Right cardiac atrium (tissue), 5 donors: ENCODE data around the gene METAP1. TPM values are rescaled to one million over a fixed set of nuclear protein-coding genes. Genes with fewer than 3 reads are reported as not detected.

Source experiments
- ATAC-seq, 2 donors: fragments of 200-7000 bp; cut with Tn5 transposase; one replicate each; pipeline versions ENCODE4 v1.8.0 to v1.9.1; 2020; ENCODE audit warnings: moderate library complexity in 2 of 2, mild to moderate bottlenecking in 1 of 2
- DNase-seq, 3 donors: peaks; one replicate each; pipeline ENCODE4 v3.0.0-alpha.2; 2020
- H3K27ac ChIP-seq: one replicate; pipeline ENCODE4 v1.5.1; 2013; ENCODE audit warnings: mild to moderate bottlenecking, low read length, control low read depth, moderate library complexity
- H3K27me3 ChIP-seq: one replicate; pipeline ENCODE4 v1.6.1; 2013; ENCODE audit not compliant: control insufficient read depth, insufficient read depth
- H3K4me1 ChIP-seq: one replicate; pipeline ENCODE4 v1.6.1; 2013; ENCODE audit warnings: low read length; ENCODE audit not compliant: control insufficient read depth, insufficient read depth
- H3K4me3 ChIP-seq: one replicate; pipeline ENCODE4 v1.5.1; 2013; ENCODE audit warnings: low read length, control low read depth
- H3K9me3 ChIP-seq: one replicate; pipeline ENCODE4 v1.6.1; 2013; ENCODE audit warnings: low read length; ENCODE audit not compliant: control insufficient read depth
- WGBS: extraction: QIAGEN DNeasy Blood & Tissue Kit; methylation state at CpG from one replicate; pipeline ENCODE4 v1.1.7; 2013; 5-methylcytosine and 5-hydroxymethylcytosine counted together
- intact Hi-C, 4 donors: fragments of 100-400 bp; cut with DNase I; formaldehyde crosslinking; loops; one replicate each; pipeline versions ENCODE4 v1.11.0 to v1.14.0; 2022 to 2023
- polyA plus RNA-seq: library from polyadenylated mRNA; stranded (reverse); fragments of 200-250 nt; gene quantifications from one replicate; pipeline ENCODE4 v1.2.3, GENCODE V29; 2013
- total RNA-seq, 4 donors: library from RNA; stranded (reverse); fragmentation: NEBNext Ultra II Directional; extraction: Animal tissue kit (Norgen Biotek cat#: 25700); gene quantifications; one replicate each; pipeline ENCODE4 v1.2.1, GENCODE V29; 2021
- donor health status: healthy with polysubstance abuse.
- donor health status: DM: no; HTN: yes; CAD: no.
- donor health status: DM: no; HTN: no; CAD: no.
- donor health status: DM: no; HTN: yes; CAD: no; lungs with severe emphysema.
- donor health status: DM: yes; HTN: yes; CAD: no.

METAP1 gene
- total and polyA plus RNA-seq, 5 donors: 26.7 to 53.2 (median 39.9) TPM

DNA sequence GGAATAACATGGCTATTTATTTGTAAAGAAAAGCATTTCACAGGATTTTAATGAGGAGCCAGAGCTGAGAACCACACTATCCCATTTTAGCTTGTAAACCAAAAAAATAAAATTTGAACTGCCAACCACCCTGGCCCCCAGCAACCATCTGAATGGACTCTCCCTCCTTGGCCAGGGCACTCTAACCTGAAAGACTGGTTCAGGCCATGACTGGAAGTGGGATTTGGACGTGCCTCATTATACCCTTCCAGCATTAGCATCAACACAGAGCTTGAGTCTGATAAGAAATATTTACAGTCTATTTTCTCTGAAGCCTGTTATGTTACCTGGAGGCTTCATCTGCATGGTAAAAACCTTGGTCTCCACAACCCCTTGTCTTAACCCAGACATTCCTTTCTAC is 30.0 kb downstream of the METAP1 start:
- WGBS: 77% methylated on average over 1 of the region's 1 CpG
- no peaks in the 10 kb centered on the region for H3K9me3 ChIP-seq
- H3K4me3 ChIP-seq: no peak overlapping the region
- ATAC-seq (no peak), DNase-seq (no peak)
- intact Hi-C loops: no loop called here
- no peak overlapping the region for H3K27ac ChIP-seq
- no peaks in the 10 kb centered on the region for H3K27me3 ChIP-seq
- H3K4me1 ChIP-seq: peaks cover 11% of the 10 kb centered on the region

DNA sequence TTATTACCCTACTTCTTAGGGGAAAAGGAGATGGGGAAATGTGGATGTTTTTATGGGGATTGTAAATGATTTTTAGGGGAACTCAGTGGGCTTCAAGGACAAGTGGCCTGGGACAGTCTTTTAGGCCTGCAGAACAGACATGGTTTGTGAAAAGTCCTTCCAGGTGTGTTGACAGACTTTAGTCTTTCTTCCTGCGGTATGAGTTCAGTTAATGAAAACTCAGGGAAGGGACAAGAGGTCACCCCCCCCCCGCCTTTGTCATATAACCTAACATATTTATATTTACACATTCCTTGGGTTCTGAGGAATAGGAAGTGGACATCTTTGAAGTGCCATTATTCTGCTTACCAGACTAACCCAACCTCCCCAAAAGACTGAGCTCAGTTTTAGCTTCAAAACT is 31.8 kb downstream of the METAP1 start:
- Histone ChIP-seq H3K9me3 (no peaks in the 10 kb centered on the region), H3K4me3 (no peak overlapping the region), H3K4me1 (peaks cover 5% of the 10 kb centered on the region), H3K27me3 (no peaks in the 10 kb centered on the region), H3K27ac (no peak overlapping the region)
- intact Hi-C loops: no loop called here
- ATAC-seq (no peak), DNase-seq (no peak)
- WGBS: 93% methylated on average over 2 of the region's 2 CpGs

DNA sequence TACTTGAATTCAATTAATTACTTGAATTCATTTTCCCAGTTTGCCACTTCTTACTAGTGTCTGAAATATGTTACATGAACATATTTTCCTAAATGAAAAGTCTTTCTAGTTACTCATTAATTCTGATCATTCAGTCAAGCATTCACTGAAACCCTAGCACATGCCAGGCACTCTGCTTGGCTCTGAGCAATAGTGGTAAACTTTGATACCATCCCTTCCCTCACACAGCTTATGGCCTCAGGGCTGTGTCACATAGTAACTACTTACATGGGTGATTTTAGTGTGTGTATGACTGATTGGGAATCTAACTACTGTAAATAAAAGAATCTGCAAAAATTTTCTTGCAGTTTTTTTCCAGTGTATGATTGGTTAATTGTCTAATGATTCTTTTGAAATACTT is 32.7 kb downstream of the METAP1 start:
- Histone ChIP-seq H3K4me1 (peaks cover 5% of the 10 kb centered on the region), H3K27ac (no peak overlapping the region), H3K9me3 (no peaks in the 10 kb centered on the region), H3K27me3 (no peaks in the 10 kb centered on the region), H3K4me3 (no peak overlapping the region)
- ATAC-seq: no peak
- DNase-seq: no peak
- intact Hi-C loops: no loop called here

GRCh38 chr4:99029018-99029735 is 33.7 kb downstream of the METAP1 start:
- no peak for DNase-seq
- Histone ChIP-seq H3K9me3 (no peaks in the 10 kb centered on the region), H3K27ac (no peak overlapping the region), H3K27me3 (no peaks in the 10 kb centered on the region), H3K4me3 (no peak overlapping the region), H3K4me1 (peaks cover 5% of the 10 kb centered on the region)
- 90% methylated on average over 1 of the region's 1 CpG for WGBS
- intact Hi-C loops: no loop called here
- no peak for ATAC-seq

- no peaks in the 10 kb centered on the region for H3K27me3 ChIP-seq
- H3K27ac ChIP-seq: no peak overlapping the region
- intact Hi-C loops: no loop called here
- DNase-seq: no peak
- H3K9me3 ChIP-seq: no peaks in the 10 kb centered on the region
- 88% methylated on average over 3 of the region's 3 CpGs for WGBS
- ATAC-seq: no peak
- no peak overlapping the region for H3K4me3 ChIP-seq
- H3K4me1 ChIP-seq: peaks cover 5% of the 10 kb centered on the region
Measured at GRCh38 chr4:99029852-99030251, 34.3 kb downstream of the METAP1 start.

- WGBS: 91% methylated on average over 4 of the region's 4 CpGs
- DNase-seq: no peak
- no peaks in the 10 kb centered on the region for H3K4me1 ChIP-seq
- no peaks in the 10 kb centered on the region for H3K27me3 ChIP-seq
- H3K9me3 ChIP-seq: no peaks in the 10 kb centered on the region
- H3K27ac ChIP-seq: no peak overlapping the region
- no peak for ATAC-seq
- H3K4me3 ChIP-seq: no peak overlapping the region
- intact Hi-C loops: no loop called here
Measured at GRCh38 chr4:99033956-99034355, 38.4 kb downstream of the METAP1 start.

DNA sequence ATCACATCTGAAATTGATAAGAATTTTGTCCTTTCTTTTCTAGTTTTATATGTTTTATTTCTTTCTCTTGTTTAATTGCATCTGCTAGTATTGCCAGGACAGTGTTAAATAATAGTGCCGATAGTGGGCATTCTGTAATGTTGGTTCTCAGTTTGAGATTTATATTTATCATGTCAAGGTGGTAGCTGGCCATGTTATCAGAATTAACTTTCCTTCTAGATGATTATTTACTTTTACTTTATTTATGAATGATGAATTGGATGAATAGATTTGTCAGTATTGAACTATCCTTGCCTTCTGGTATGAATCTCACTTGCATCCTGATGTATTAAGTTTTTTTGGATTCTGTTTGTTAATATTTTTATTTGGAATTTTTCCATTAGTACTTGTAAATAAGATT is 42.7 kb downstream of the METAP1 start:
- H3K4me1 ChIP-seq: no peaks in the 10 kb centered on the region
- no peak overlapping the region for H3K4me3 ChIP-seq
- no peaks in the 10 kb centered on the region for H3K9me3 ChIP-seq
- no peak for DNase-seq
- intact Hi-C loops: no loop called here
- H3K27ac ChIP-seq: no peak overlapping the region
- no peak for ATAC-seq
- no peaks in the 10 kb centered on the region for H3K27me3 ChIP-seq
- WGBS: 97% methylated on average over 1 of the region's 1 CpG

- no peaks in the 10 kb centered on the region for H3K4me1 ChIP-seq
- intact Hi-C loops: no loop called here
- DNase-seq: no peak
- H3K27ac ChIP-seq: no peak overlapping the region
- no peak for ATAC-seq
- H3K27me3 ChIP-seq: no peaks in the 10 kb centered on the region
- H3K4me3 ChIP-seq: no peak overlapping the region
- H3K9me3 ChIP-seq: no peaks in the 10 kb centered on the region
- 39% methylated on average over 2 of the region's 2 CpGs for WGBS
Measured at GRCh38 chr4:99043346-99043745, 47.8 kb downstream of the METAP1 start.

- intact Hi-C loops: no loop called here
- Histone ChIP-seq H3K4me1 (no peaks in the 10 kb centered on the region), H3K4me3 (no peak overlapping the region), H3K9me3 (no peaks in the 10 kb centered on the region), H3K27ac (no peak overlapping the region), H3K27me3 (no peaks in the 10 kb centered on the region)
- 58% methylated on average over 2 of the region's 2 CpGs for WGBS
- DNase-seq: no peak
- ATAC-seq: no peak
Measured at GRCh38 chr4:99047710-99048109, 52.2 kb downstream of the METAP1 start.

- Histone ChIP-seq H3K9me3 (no peaks in the 10 kb centered on the region), H3K4me1 (no peaks in the 10 kb centered on the region), H3K4me3 (no peak overlapping the region), H3K27ac (no peak overlapping the region), H3K27me3 (no peaks in the 10 kb centered on the region)
- intact Hi-C loops: loop anchor here in 1 of 4 donors (10.0 kb wide), 2 partner anchors 48 to 118 kb away; no protein-coding TSS in a partner anchor
- ATAC-seq (no peak), DNase-seq (no peak)
Measured at GRCh38 chr4:99052902-99053301, 57.4 kb downstream of the METAP1 start.

GRCh38 chr4:99054428-99054994 is 59.0 kb downstream of the METAP1 start:
- DNase-seq (no peak), ATAC-seq (no peak)
- WGBS: 94% methylated on average over 3 of the region's 3 CpGs
- no peaks in the 10 kb centered on the region for H3K4me1 ChIP-seq
- H3K27ac ChIP-seq: no peak overlapping the region
- intact Hi-C loops: loop anchor here in 1 of 4 donors (10.0 kb wide), 2 partner anchors 50 to 120 kb away; no protein-coding TSS in a partner anchor
- H3K27me3 ChIP-seq: no peaks in the 10 kb centered on the region
- H3K9me3 ChIP-seq: no peaks in the 10 kb centered on the region
- H3K4me3 ChIP-seq: no peak overlapping the region
